Measurements from ENCODE around the gene ABCF2. TPM values are rescaled to one million over a fixed set of nuclear protein-coding genes. Genes with fewer than 3 reads are reported as not detected.

Gene ABCF2
- total and polyA plus RNA-seq, 2 of the 13 experiments (the other 11 are each of a cell fraction or from before 2014, with no cell fraction given) = 16.3 to 42.5 TPM

GRCh38 chr7:151232091-151232916 is 5.3 kb upstream of the ABCF2 start, which contains the start of gene CHPF2 (continued):
- no peak for TF ChIP-seq ATF5 (CRISPR knock-in tag; IDR thresholded peaks at IDR 0.05; ENCODE audit: low read depth)
- peak; percentile 100 for TF ChIP-seq ZNF574 (CRISPR knock-in tag; IDR thresholded peaks at IDR 0.05)
- no peak for TF ChIP-seq HNRNPH1 (optimal IDR thresholded peaks at IDR 0.05; ENCODE audit: low read depth, low read length)
- no peak for TF ChIP-seq ZNF746 (CRISPR knock-in tag; IDR thresholded peaks at IDR 0.05)
- no peak for TF ChIP-seq TEF (CRISPR knock-in tag; IDR thresholded peaks at IDR 0.05)
- no peak for TF ChIP-seq ZFP41 (CRISPR knock-in tag; IDR thresholded peaks at IDR 0.05; ENCODE audit: borderline replicate concordance)
- no peak for TF ChIP-seq ZNF543 (CRISPR knock-in tag; IDR thresholded peaks at IDR 0.05)
- TF ChIP-seq ZBTB39 (CRISPR knock-in tag; IDR thresholded peaks at IDR 0.05) = no peak
- TF ChIP-seq ZNF615 (CRISPR knock-in tag; IDR thresholded peaks at IDR 0.05; ENCODE audit: borderline replicate concordance) = no peak
- no peak for TF ChIP-seq ZBTB43 (CRISPR knock-in tag; conservative IDR thresholded peaks at IDR 0.05)
- peak; percentile 56; the same call in 1 of the 2 replicates for TF ChIP-seq KMT2B (CRISPR knock-in tag; IDR thresholded peaks at IDR 0.05)
- peak; percentile 43; the same call in 1 of the 2 replicates for TF ChIP-seq ZMYM4 (CRISPR knock-in tag; IDR thresholded peaks at IDR 0.05)
- no peak for TF ChIP-seq GTF2F1 (IDR thresholded peaks at IDR 0.05; ENCODE audit: low read length)
- no peak for TF ChIP-seq PHF5A (CRISPR knock-in tag; IDR thresholded peaks at IDR 0.05; ENCODE audit: low read depth, unreplicated experiment)
- TF ChIP-seq, protein P1, sequence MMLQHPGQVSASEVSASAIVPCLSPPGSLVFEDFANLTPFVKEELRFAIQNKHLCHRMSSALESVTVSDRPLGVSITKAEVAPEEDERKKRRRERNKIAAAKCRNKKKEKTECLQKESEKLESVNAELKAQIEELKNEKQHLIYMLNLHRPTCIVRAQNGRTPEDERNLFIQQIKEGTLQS (CRISPR knock-in tag; IDR thresholded peaks at IDR 0.05) = no peak
- no peak for TF ChIP-seq MTA1 (CRISPR knock-in tag; IDR thresholded peaks at IDR 0.05; ENCODE audit: borderline replicate concordance)
- TF ChIP-seq ZNF430 (CRISPR knock-in tag; IDR thresholded peaks at IDR 0.05) = no peak
